Spinal cord (tissue), 10 donors: Measurements from ENCODE around the gene GLT1D1. TPM values are rescaled to one million over a fixed set of nuclear protein-coding genes. Genes with fewer than 3 reads are reported as not detected.
A peak's percentile ranks its signal among the peaks of the same experiment; 100 is the strongest.

ENCODE experiments used
- DNase-seq, 6 donors: peaks; one replicate each; pipeline versions ENCODE4 v3.0.0 to v3.0.0-alpha.2; 2013 to 2015; ENCODE audit warnings: low spot score in 6 of 6, low read depth in 4 of 6
- H3K27ac ChIP-seq: one replicate; pipeline ENCODE4 v1.5.1; 2013; ENCODE audit warnings: low read depth, low read length, control low read depth
- H3K27me3 ChIP-seq: one replicate; pipeline ENCODE4 v1.6.1; 2013; ENCODE audit warnings: low read length; ENCODE audit not compliant: control insufficient read depth, insufficient read depth
- H3K36me3 ChIP-seq: one replicate; pipeline ENCODE4 v1.6.1; 2013; ENCODE audit warnings: low read length; ENCODE audit not compliant: control insufficient read depth, insufficient read depth
- H3K4me1 ChIP-seq: one replicate; pipeline ENCODE4 v1.6.1; 2013; ENCODE audit warnings: low read length; ENCODE audit not compliant: control insufficient read depth, insufficient read depth
- H3K4me3 ChIP-seq: one replicate; pipeline ENCODE4 v1.5.1; 2013; ENCODE audit warnings: low read depth, low read length, control low read depth
- H3K9me3 ChIP-seq: one replicate; pipeline ENCODE4 v1.6.1; 2013; ENCODE audit warnings: low read length; ENCODE audit not compliant: control insufficient read depth, insufficient read depth
- WGBS: methylation state at CpG from one replicate; pipeline ENCODE4 v1.1.5; 2013; ENCODE audit warnings: missing lambda C conversion rate; ENCODE audit not compliant: insufficient coverage; 5-methylcytosine and 5-hydroxymethylcytosine counted together
- polyA plus RNA-seq, 2 donors: library from polyadenylated mRNA; unstranded; fragments of 120-200 nt; gene quantifications; one replicate each; pipeline ENCODE4 v1.2.1, GENCODE V29; 2013; ENCODE audit not compliant: insufficient read length in 2 of 2
- total RNA-seq, 2 donors: library from RNA; depleted of rRNA in 1 of 2; stranded (reverse); fragments of 120-200 nt in 1 of 2; fragments of >200 nt in 1 of 2; gene quantifications; one replicate each; pipeline versions ENCODE4 v1.2.3 to v1.2.4, GENCODE V29; 2013 to 2014
- donor health status: healthy.

The GLT1D1 gene
- total and polyA plus RNA-seq, 4 donors = 6.2 to 25.4 (median 21.9) TPM

DNA sequence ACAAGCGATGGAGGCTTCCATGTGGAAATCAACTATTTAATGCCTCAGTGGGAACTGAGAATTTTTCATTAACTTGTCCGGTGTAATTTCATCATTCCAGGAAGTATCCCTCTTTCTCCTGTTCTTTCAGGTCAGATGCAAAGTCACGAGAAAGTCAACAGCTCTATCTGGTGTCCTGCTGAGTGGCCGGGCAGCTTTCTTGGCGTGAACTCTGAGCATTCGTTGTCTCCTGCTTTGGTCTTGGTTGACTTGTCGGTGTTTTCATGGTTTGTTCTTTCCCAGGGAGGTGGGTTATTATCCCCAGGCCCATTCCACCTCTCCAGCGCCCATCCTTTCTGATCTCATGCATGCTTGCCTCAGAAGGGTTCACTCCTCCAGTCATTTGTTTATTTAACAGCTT lies 149.1 kb downstream of the GLT1D1 start:
- Histone ChIP-seq H3K9me3 (no peaks in the 10 kb centered on the region), H3K27ac (no peak overlapping the region), H3K4me1 (peaks cover 3% of the 10 kb centered on the region), H3K4me3 (no peak overlapping the region), H3K27me3 (no peaks in the 10 kb centered on the region), H3K36me3 (no peaks in the 10 kb centered on the region)
- DNase-seq = no peak
- WGBS = 87% methylated on average over 6 of the region's 8 CpGs

DNA sequence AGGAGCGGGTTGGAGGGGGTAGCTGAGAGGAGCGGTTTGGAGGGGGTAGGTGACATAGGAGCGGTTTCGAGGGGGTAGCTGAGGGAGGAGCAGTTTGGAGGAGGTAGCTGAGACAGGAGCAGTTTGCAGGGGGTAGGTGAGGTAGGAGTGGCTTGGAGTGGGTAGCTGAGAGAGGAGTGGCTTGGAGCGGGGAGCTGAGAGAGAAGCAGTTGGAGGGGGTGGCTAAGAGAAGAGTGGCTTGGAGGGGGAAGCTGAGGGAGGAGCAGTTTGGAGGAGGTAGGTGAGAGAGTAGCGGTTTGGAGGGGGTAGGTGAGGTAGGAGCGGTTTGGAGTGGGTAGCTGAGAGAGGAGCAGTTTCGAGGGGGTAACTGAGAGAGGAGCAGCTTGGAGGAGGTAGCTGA lies 152.1 kb downstream of the GLT1D1 start:
- 95% methylated on average over 7 of the region's 8 CpGs for WGBS

DNA sequence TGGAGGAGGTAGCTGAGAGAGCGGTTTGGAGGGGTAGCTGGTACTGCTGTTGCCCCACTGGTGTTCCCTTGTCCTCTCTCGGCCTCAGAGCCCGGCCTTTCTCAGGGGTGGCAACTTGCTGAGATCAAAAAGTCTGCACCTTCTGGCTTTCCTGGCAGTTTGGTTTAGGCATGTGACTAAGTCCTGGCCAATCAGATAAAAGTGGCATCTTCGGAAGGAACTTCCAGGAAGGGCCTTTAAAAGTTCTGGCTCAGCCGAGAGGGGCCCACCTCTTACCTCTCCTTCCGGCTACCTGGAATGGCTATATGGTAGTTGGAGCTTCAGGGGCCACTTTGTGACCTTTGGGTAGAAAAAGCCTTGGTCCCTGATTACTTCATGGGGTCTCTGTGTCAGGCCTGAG lies 152.6 kb downstream of the GLT1D1 start:
- no peak overlapping the region for H3K27ac ChIP-seq
- peaks cover 3% of the 10 kb centered on the region for H3K4me1 ChIP-seq
- no peak for DNase-seq
- 98% methylated on average over 5 of the region's 6 CpGs for WGBS
- no peaks in the 10 kb centered on the region for H3K9me3 ChIP-seq
- H3K36me3 ChIP-seq = no peaks in the 10 kb centered on the region
- no peaks in the 10 kb centered on the region for H3K27me3 ChIP-seq
- H3K4me3 ChIP-seq = no peak overlapping the region

More for the DNA sequence above, 152.1 kb downstream of the GLT1D1 start:
- Histone ChIP-seq H3K27me3 (no peaks in the 10 kb centered on the region), H3K27ac (no peak overlapping the region), H3K4me3 (no peak overlapping the region), H3K9me3 (no peaks in the 10 kb centered on the region), H3K4me1 (peaks cover 3% of the 10 kb centered on the region), H3K36me3 (no peaks in the 10 kb centered on the region)
- DNase-seq = no peak

DNA sequence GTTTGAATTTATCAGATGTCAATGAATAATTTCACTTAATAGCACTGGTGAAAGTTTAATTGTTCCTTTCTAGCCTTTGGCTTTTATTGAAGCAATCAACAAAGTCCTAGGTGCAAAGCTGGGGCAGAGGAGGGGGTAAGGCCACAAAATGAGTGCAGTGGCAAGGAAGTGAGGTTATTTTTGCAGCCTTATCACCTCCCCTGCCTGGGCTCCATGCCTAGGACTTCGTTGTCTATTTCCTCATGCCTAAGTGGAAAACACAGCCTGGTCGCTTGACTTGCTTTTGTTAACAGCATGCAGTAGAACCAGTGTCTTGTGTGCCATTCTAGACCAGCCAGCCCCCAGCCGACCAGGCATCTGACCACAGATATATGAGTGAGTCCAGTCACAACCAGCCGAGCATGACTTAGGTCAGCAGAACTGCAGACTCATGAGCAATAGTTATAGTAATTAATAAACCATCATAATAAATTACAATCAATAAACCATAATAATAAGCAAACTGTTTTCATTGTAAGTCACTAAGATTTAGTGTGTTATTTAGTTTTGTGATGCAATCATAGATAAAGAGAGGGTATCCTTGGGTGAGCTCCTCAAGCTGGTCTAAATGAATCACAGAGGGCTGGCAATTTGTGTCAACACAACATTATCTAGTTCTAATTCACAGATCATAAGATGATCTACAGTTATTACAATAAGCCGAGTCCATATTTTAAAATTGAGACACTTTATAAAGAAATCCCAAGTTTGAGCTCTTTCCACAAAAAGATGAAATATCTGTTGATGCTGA lies 156.8 kb downstream of the GLT1D1 start:
- Histone ChIP-seq H3K27me3 (no peaks in the 10 kb centered on the region), H3K27ac (no peak overlapping the region), H3K9me3 (no peaks in the 10 kb centered on the region), H3K36me3 (no peaks in the 10 kb centered on the region), H3K4me1 (no peaks in the 10 kb centered on the region), H3K4me3 (no peak overlapping the region)
- WGBS = 75% methylated on average over 2 of the region's 5 CpGs
- DNase-seq = no peak

DNA sequence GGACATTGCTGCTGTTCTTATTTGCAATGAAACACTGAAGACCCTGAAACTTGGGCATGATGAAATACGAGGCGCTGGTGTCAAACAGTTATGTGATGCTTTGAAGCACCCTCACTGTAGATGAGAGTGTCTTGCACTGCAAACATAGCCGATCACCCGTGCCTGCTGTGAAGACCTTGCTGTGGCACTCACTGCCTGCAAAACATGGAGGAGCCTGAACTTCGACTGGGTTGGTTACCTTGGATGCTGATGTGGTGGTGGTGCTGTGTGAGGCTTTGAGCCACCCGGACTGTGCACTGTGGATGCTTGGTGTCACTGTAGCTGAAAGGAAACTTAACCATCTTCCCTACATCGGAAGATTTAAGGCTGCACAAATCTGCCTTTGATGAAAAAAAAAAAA lies 162.9 kb downstream of the GLT1D1 start:
- H3K27me3 ChIP-seq = no peaks in the 10 kb centered on the region
- 83% methylated on average over 3 of the region's 7 CpGs for WGBS
- H3K4me3 ChIP-seq = no peak overlapping the region
- peaks cover 2% of the 10 kb centered on the region for H3K9me3 ChIP-seq
- no peaks in the 10 kb centered on the region for H3K4me1 ChIP-seq
- H3K36me3 ChIP-seq = no peaks in the 10 kb centered on the region
- DNase-seq = no peak
- H3K27ac ChIP-seq = no peak overlapping the region

DNA sequence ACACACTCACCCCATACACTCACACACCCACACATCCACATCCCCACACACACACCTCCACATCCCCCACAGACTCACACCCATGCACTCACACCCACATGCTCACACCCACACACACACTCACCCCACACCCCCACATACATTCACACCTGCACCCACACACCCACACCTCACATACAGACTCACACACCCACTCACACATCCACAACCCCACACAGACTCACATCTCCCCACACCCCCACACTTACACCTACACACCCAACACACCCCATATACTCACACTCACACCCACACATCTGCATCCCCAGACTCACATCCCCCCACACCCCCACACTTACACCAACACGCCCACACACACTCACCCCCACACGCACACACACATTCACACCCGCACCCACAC lies 171.8 kb downstream of the GLT1D1 start:
- WGBS = 87% methylated on average over 3 of the region's 3 CpGs
- H3K27ac ChIP-seq = no peak overlapping the region

DNA sequence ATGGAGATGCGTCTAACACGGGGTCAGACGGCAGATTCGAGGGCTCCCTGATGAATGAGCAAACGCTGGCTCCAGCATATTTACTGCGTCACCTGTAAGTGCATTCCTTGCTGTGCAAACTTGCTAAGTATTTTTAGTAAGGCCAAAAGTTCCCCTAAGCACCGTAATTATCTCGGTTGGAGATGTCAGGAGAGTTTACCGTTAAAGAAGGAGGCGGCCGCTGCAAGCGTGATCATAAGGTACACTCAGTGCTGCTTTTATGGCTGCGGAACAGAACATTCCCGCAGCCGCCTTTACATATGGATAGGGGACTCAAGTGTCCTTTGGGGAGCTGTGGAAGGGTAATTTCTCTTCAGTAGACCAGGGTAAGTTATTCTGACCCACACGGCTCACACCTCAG lies 175.6 kb downstream of the GLT1D1 start:
- WGBS = 38% methylated on average over 15 of the region's 16 CpGs
- no peaks in the 10 kb centered on the region for H3K36me3 ChIP-seq
- H3K9me3 ChIP-seq = no peaks in the 10 kb centered on the region
- peak in 1 of 6 donors; percentile 76 for DNase-seq
- no peak overlapping the region for H3K4me3 ChIP-seq
- H3K27ac ChIP-seq = no peak overlapping the region
- no peaks in the 10 kb centered on the region for H3K4me1 ChIP-seq
- no peaks in the 10 kb centered on the region for H3K27me3 ChIP-seq

More for the DNA sequence above, 171.8 kb downstream of the GLT1D1 start:
- Histone ChIP-seq H3K4me1 (no peaks in the 10 kb centered on the region), H3K36me3 (no peaks in the 10 kb centered on the region), H3K4me3 (no peak overlapping the region), H3K27me3 (no peaks in the 10 kb centered on the region), H3K9me3 (peaks cover 2% of the 10 kb centered on the region)
- DNase-seq = no peak

Other genes starting within 250 kb of the GLT1D1 start
- gene SLC15A4, start 29.5 kb upstream of the GLT1D1 start, total RNA-seq = 10 to 100 TPM; 31.4 to 32.2 TPM
- gene SLC15A4, start 29.5 kb upstream of the GLT1D1 start, polyA plus RNA-seq = 10 to 100 TPM; 18.3 to 22.7 TPM